Progenitor cell of endocrine pancreas (in vitro differentiated cells): ENCODE measurements around the gene HOOK1. TPM values are rescaled to one million over a fixed set of nuclear protein-coding genes. Genes with fewer than 3 reads are reported as not detected.
"Not testable (repeated sequence)": the region's sequence is repeated elsewhere in the genome, so short reads cannot be mapped to it uniquely, and the experiment has no call there.

Source experiments
- DNase-seq: peaks from one replicate; pipeline ENCODE4 v3.0.0; 2021; ENCODE audit warnings: low spot score; ENCODE audit not compliant: unreplicated experiment
- H3K27ac Mint-ChIP-seq: 2 replicates; pipeline ENCODE4 v1.8.0; 2021; ENCODE audit warnings: mild to moderate bottlenecking, moderate library complexity, mixed read lengths
- H3K27me3 Mint-ChIP-seq: 2 replicates; pipeline ENCODE4 v1.8.0; 2021; ENCODE audit warnings: mixed read lengths
- H3K36me3 Mint-ChIP-seq: 2 replicates; pipeline ENCODE4 v1.8.0; 2022; ENCODE audit warnings: mixed read lengths; ENCODE audit not compliant: insufficient read depth
- H3K4me1 Mint-ChIP-seq: 2 replicates; pipeline ENCODE4 v1.8.0; 2021; ENCODE audit warnings: low read depth, mixed read lengths
- H3K4me3 Mint-ChIP-seq: 2 replicates; pipeline ENCODE4 v1.8.0; 2021; ENCODE audit warnings: low read depth, mild to moderate bottlenecking, moderate library complexity, mixed read lengths
- H3K9me3 Mint-ChIP-seq: 2 replicates; pipeline ENCODE4 v1.8.0; 2021; ENCODE audit warnings: low read depth, mixed read lengths
- CTCF ChIP-seq: fragments of 200-600 bp; sonication (generic); IDR thresholded peaks from one replicate; pipeline ENCODE4 v1.5.0; 2021; ENCODE audit warnings: antibody characterized with exemption, mild to moderate bottlenecking; ENCODE audit not compliant: unreplicated experiment
- total RNA-seq: library from RNA; stranded (reverse); gene quantifications from 2 replicates; pipeline ENCODE4 v1.2.1, GENCODE V29; 2021

The HOOK1 gene
- total RNA-seq, 1 donor from 2014 or later = 51.2 TPM

GRCh38 chr1:59827055-59827643 is 12.4 kb downstream of the HOOK1 start:
- H3K9me3 Mint-ChIP-seq = no peaks in the 10 kb centered on the region
- H3K4me1 Mint-ChIP-seq = no peaks in the 10 kb centered on the region
- TF ChIP-seq CTCF = no peak
- H3K36me3 Mint-ChIP-seq = peaks cover 23% of the 10 kb centered on the region
- no peak overlapping the region for H3K4me3 Mint-ChIP-seq
- H3K27me3 Mint-ChIP-seq = no peaks in the 10 kb centered on the region
- no peak for DNase-seq
- no peak overlapping the region for H3K27ac Mint-ChIP-seq

- TF ChIP-seq CTCF = no peak
- Mint-ChIP-seq H3K36me3 (peaks cover 21% of the 10 kb centered on the region), H3K4me3 (no peak overlapping the region), H3K4me1 (no peaks in the 10 kb centered on the region), H3K27ac (no peak overlapping the region), H3K27me3 (no peaks in the 10 kb centered on the region), H3K9me3 (no peaks in the 10 kb centered on the region)
- no peak for DNase-seq
Measured at GRCh38 chr1:59828160-59828559, 13.4 kb downstream of the HOOK1 start.

- H3K36me3 Mint-ChIP-seq = peaks cover 9% of the 10 kb centered on the region
- H3K27me3 Mint-ChIP-seq = no peaks in the 10 kb centered on the region
- no peak for TF ChIP-seq CTCF
- H3K4me1 Mint-ChIP-seq = no peaks in the 10 kb centered on the region
- H3K9me3 Mint-ChIP-seq = no peaks in the 10 kb centered on the region
- no peak overlapping the region for H3K27ac Mint-ChIP-seq
- no peak overlapping the region for H3K4me3 Mint-ChIP-seq
- no peak for DNase-seq
Measured at GRCh38 chr1:59831529-59831928, 16.8 kb downstream of the HOOK1 start.

GRCh38 chr1:59833022-59833421 is 18.3 kb downstream of the HOOK1 start:
- Mint-ChIP-seq H3K4me1 (no peaks in the 10 kb centered on the region), H3K9me3 (no peaks in the 10 kb centered on the region)

GRCh38 chr1:59833991-59834390 is 19.2 kb downstream of the HOOK1 start:
- Mint-ChIP-seq H3K4me3 (no peak overlapping the region), H3K27me3 (no peaks in the 10 kb centered on the region), H3K9me3 (no peaks in the 10 kb centered on the region), H3K27ac (no peak overlapping the region), H3K4me1 (no peaks in the 10 kb centered on the region), H3K36me3 (peaks cover 18% of the 10 kb centered on the region)
- DNase-seq = no peak
- TF ChIP-seq CTCF = no peak

More at GRCh38 chr1:59833022-59833421, 18.3 kb downstream of the HOOK1 start:
- no peaks in the 10 kb centered on the region for H3K27me3 Mint-ChIP-seq
- peaks cover 9% of the 10 kb centered on the region for H3K36me3 Mint-ChIP-seq
- DNase-seq = no peak
- no peak for TF ChIP-seq CTCF
- H3K27ac Mint-ChIP-seq = no peak overlapping the region
- H3K4me3 Mint-ChIP-seq = no peak overlapping the region

GRCh38 chr1:59837857-59838256 is 23.1 kb downstream of the HOOK1 start:
- not testable (repeated sequence) for H3K4me3 Mint-ChIP-seq, H3K27me3 Mint-ChIP-seq, H3K27ac Mint-ChIP-seq, DNase-seq, H3K4me1 Mint-ChIP-seq, H3K9me3 Mint-ChIP-seq
- peaks cover 27% of the 10 kb centered on the region for H3K36me3 Mint-ChIP-seq
